SK-N-SH treated with all-trans-retinoic acid at 6 μM for 48 hours (cell line): ENCODE results near the gene USP33.

Experiments
- ATAC-seq: fragments of 200-7000 bp; cut with Tn5 transposase; 3 replicates; pipeline ENCODE4 v1.9.1; 2020; ENCODE audit warnings: mild to moderate bottlenecking, moderate library complexity
- BACH2 ChIP-seq: fragments of 250-450 bp; sonication (Bioruptor Pico); IDR thresholded peaks from 2 replicates; pipeline ENCODE4 v1.9.0; 2021; ENCODE audit warnings: mild to moderate bottlenecking, borderline replicate concordance
- CREB5 ChIP-seq: fragments of 250-450 bp; sonication (Bioruptor Pico); IDR thresholded peaks from 2 replicates; pipeline ENCODE4 v1.5.1; 2020; ENCODE audit warnings: low read depth, mild to moderate bottlenecking, moderate library complexity
- CSDC2 ChIP-seq: fragments of 250-450 bp; sonication (Bioruptor Pico); IDR thresholded peaks from 2 replicates; pipeline ENCODE4 v1.5.0; 2020; ENCODE audit warnings: mild to moderate bottlenecking, moderate library complexity
- CSRNP3 ChIP-seq: fragments of 250-450 bp; sonication (Bioruptor Pico); IDR thresholded peaks from 2 replicates; pipeline ENCODE4 v1.5.1; 2021; ENCODE audit warnings: mild to moderate bottlenecking, moderate library complexity
- ESRRG ChIP-seq: fragments of 250-450 bp; sonication (Bioruptor Pico); IDR thresholded peaks from 2 replicates; pipeline ENCODE4 v1.6.1; 2021; ENCODE audit warnings: mild to moderate bottlenecking
- GLIS3 ChIP-seq: fragments of 250-450 bp; sonication (Bioruptor Pico); IDR thresholded peaks from 2 replicates; pipeline ENCODE4 v1.5.0; 2020; ENCODE audit warnings: mild to moderate bottlenecking, moderate library complexity
- ISL1 ChIP-seq: fragments of 250-450 bp; sonication (Bioruptor Pico); IDR thresholded peaks from 2 replicates; pipeline ENCODE4 v2.1.2; 2022; ENCODE audit warnings: mild to moderate bottlenecking, moderate library complexity
- OSR1 ChIP-seq: fragments of 250-450 bp; sonication (Bioruptor Pico); IDR thresholded peaks from 2 replicates; pipeline ENCODE4 v1.8.0; 2022; ENCODE audit warnings: moderate library complexity, mild to moderate bottlenecking, inconsistent platforms
- PPARA ChIP-seq: fragments of 250-450 bp; sonication (Bioruptor Pico); IDR thresholded peaks from 2 replicates; pipeline ENCODE4 v1.5.0; 2020; ENCODE audit warnings: mild to moderate bottlenecking, borderline replicate concordance
- RARB ChIP-seq: fragments of 250-450 bp; sonication (Bioruptor Pico); IDR thresholded peaks from 2 replicates; pipeline ENCODE4 v1.8.0; 2021; ENCODE audit warnings: mild to moderate bottlenecking, moderate library complexity
- SNAI2 ChIP-seq: fragments of 250-450 bp; sonication (Bioruptor Pico); IDR thresholded peaks from 2 replicates; pipeline ENCODE4 v1.5.0; 2020; ENCODE audit warnings: mild to moderate bottlenecking, moderate library complexity
- TOX ChIP-seq: fragments of 250-450 bp; sonication (Bioruptor Pico); IDR thresholded peaks from 2 replicates; pipeline ENCODE4 v1.8.0; 2021; ENCODE audit warnings: mild to moderate bottlenecking, moderate library complexity, borderline replicate concordance
- TSHZ2 ChIP-seq: fragments of 250-450 bp; sonication (Bioruptor Pico); IDR thresholded peaks from 2 replicates; pipeline ENCODE4 v1.5.0; 2020; ENCODE audit warnings: mild to moderate bottlenecking, moderate library complexity
- ZC3H10 ChIP-seq: fragments of 250-450 bp; sonication (Bioruptor Pico); IDR thresholded peaks from 2 replicates; pipeline ENCODE4 v1.5.1; 2021; ENCODE audit warnings: mild to moderate bottlenecking, moderate library complexity
- ZFP3 ChIP-seq: fragments of 250-450 bp; sonication (Bioruptor Pico); IDR thresholded peaks from 2 replicates; pipeline ENCODE4 v1.5.0; 2020; ENCODE audit warnings: mild to moderate bottlenecking, moderate library complexity
- ZFP30 ChIP-seq: fragments of 450-650 bp; formaldehyde crosslinking; IDR thresholded peaks from 2 replicates; pipeline ENCODE4 v1.5.0; 2022; ENCODE audit warnings: mild to moderate bottlenecking, moderate library complexity
- ZNF565 ChIP-seq: fragments of 450-650 bp; formaldehyde crosslinking; conservative IDR thresholded peaks from 2 replicates; pipeline ENCODE4 v1.5.0; 2020; ENCODE audit warnings: low read depth, mild to moderate bottlenecking, moderate library complexity
- ZNF70 ChIP-seq: fragments of 450-650 bp; formaldehyde crosslinking; IDR thresholded peaks from 2 replicates; pipeline ENCODE4 v1.5.0; 2020; ENCODE audit warnings: mild to moderate bottlenecking, moderate library complexity
- ZNF8 ChIP-seq: fragments of 450-650 bp; formaldehyde crosslinking; IDR thresholded peaks from 2 replicates; pipeline ENCODE4 v1.5.0; 2020; ENCODE audit warnings: mild to moderate bottlenecking, moderate library complexity

The USP33 gene

GRCh38 chr1:77658271-77658670 is 101.4 kb downstream of the USP33 start:
- TF ChIP-seq TSHZ2: no peak
- no peak for TF ChIP-seq ISL1 (CRISPR knock-in tag)
- TF ChIP-seq RARB (CRISPR knock-in tag): no peak
- TF ChIP-seq GLIS3 (CRISPR knock-in tag): no peak
- no peak for TF ChIP-seq BACH2
- no peak for TF ChIP-seq ZFP3 (CRISPR knock-in tag)
- no peak for TF ChIP-seq ZC3H10 (CRISPR knock-in tag)
- TF ChIP-seq TOX: no peak
- no peak for TF ChIP-seq PPARA
- no peak for TF ChIP-seq OSR1 (CRISPR knock-in tag)
- TF ChIP-seq ZNF70: no peak
- no peak for TF ChIP-seq CREB5
- TF ChIP-seq CSRNP3 (CRISPR knock-in tag): no peak
- no peak for TF ChIP-seq SNAI2 (CRISPR knock-in tag)
- no peak for TF ChIP-seq ZNF565 (CRISPR knock-in tag)
- no peak for TF ChIP-seq ZFP30 (CRISPR knock-in tag)
- TF ChIP-seq ZNF8 (CRISPR knock-in tag): no peak
- ATAC-seq: no peak

GRCh38 chr1:77655431-77655974 is 104.1 kb downstream of the USP33 start:
- no peak for ATAC-seq
- TF ChIP-seq ZNF565 (CRISPR knock-in tag) (no peak), ZNF8 (CRISPR knock-in tag) (no peak), ISL1 (CRISPR knock-in tag) (no peak), TSHZ2 (no peak)
- TF ChIP-seq, all 23 proteins: peak for 0

- TF ChIP-seq ZNF70: no peak
- no peak for TF ChIP-seq RARB (CRISPR knock-in tag)
- TF ChIP-seq PPARA: no peak
- TF ChIP-seq CREB5: no peak
- TF ChIP-seq CSDC2: no peak
- ATAC-seq: no peak; the same call in 2 of the 3 replicates
Measured at GRCh38 chr1:77652970-77653516, 106.6 kb downstream of the USP33 start.

GRCh38 chr1:77652268-77652667 is 107.4 kb downstream of the USP33 start:
- ATAC-seq: no peak; the same call in 2 of the 3 replicates
- TF ChIP-seq TOX (no peak), ZNF565 (CRISPR knock-in tag) (no peak), GLIS3 (CRISPR knock-in tag) (no peak), PPARA (no peak), OSR1 (CRISPR knock-in tag) (no peak), CREB5 (no peak), ESRRG (CRISPR knock-in tag) (no peak), ISL1 (CRISPR knock-in tag) (no peak)
